OCI-LY3 (cell line): ENCODE measurements around the gene ZGRF1.
A peak's percentile ranks its signal among the peaks of the same experiment; 100 is the strongest.

Experiments
- H2AFZ ChIP-seq: fragments of 200-600, 300-600 bp; shearing (Covaris generic); 2 replicates; pipeline ENCODE4 v1.6.0; 2014; ENCODE audit warnings: antibody characterized with exemption, low read depth, low read length
- H3K27ac ChIP-seq: fragments of 200-600, 300-600 bp; sonication (generic); 2 replicates; pipeline ENCODE4 v1.5.1; 2014; ENCODE audit warnings: mild to moderate bottlenecking, low read length, moderate library complexity, mixed read lengths
- H3K27me3 ChIP-seq: fragments of 200-600, 300-600 bp; sonication (generic); 2 replicates; pipeline ENCODE4 v1.6.1; 2014; ENCODE audit warnings: low read depth, low read length, mixed read lengths
- H3K36me3 ChIP-seq: fragments of 200-600, 300-600 bp; sonication (generic); replicated peaks from 2 replicates; pipeline ENCODE3; 2014; ENCODE audit warnings: low read depth, low read length, mixed read lengths
- H3K4me1 ChIP-seq: fragments of 300-600, 200-600 bp; sonication (generic); 2 replicates; pipeline ENCODE4 v1.6.1; 2014; ENCODE audit warnings: low read length, mixed read lengths
- H3K4me2 ChIP-seq: fragments of 200-600, 300-600 bp; sonication (generic); 2 replicates; pipeline ENCODE4 v1.6.1; 2014; ENCODE audit warnings: low read length, mixed read lengths
- H3K4me3 ChIP-seq: fragments of 300-600, 200-600 bp; sonication (generic); 2 replicates; pipeline ENCODE4 v1.5.1; 2014; ENCODE audit warnings: antibody characterized with exemption, mild to moderate bottlenecking, low read length, moderate library complexity
- H3K79me2 ChIP-seq: fragments of 300-600, 200-600 bp; shearing (Covaris generic); 2 replicates; pipeline ENCODE4 v1.6.1; 2014; ENCODE audit warnings: mild to moderate bottlenecking, low read length, mixed read lengths
- H3K9ac ChIP-seq: fragments of 300-600, 200-600 bp; shearing (Covaris generic); 2 replicates; pipeline ENCODE4 v1.6.0; 2014; ENCODE audit warnings: mild to moderate bottlenecking, low read length, moderate library complexity
- H3K9me3 ChIP-seq: fragments of 200-600, 300-600 bp; shearing (Covaris generic); 2 replicates; pipeline ENCODE4 v1.6.1; 2014; ENCODE audit warnings: low read length, mixed read lengths; ENCODE audit not compliant: insufficient read depth
- H4K20me1 ChIP-seq: fragments of 200-600, 300-600 bp; sonication (generic); 2 replicates; pipeline ENCODE4 v1.6.1; 2016; ENCODE audit warnings: low read length, mixed read lengths; ENCODE audit not compliant: insufficient read depth
- EZH2phosphoT487 ChIP-seq: fragments of 200-600 bp; shearing (Covaris generic); IDR thresholded peaks from 2 replicates; pipeline ENCODE4 v1.6.1; 2018; ENCODE audit warnings: antibody characterized with exemption, mixed run types, low read depth
- TF ChIP-seq, protein P1 (sequence below): fragments of 200-600, 300-600 bp; sonication (generic); IDR thresholded peaks from 2 replicates; pipeline ENCODE4 v1.5.1; 2014; ENCODE audit warnings: antibody characterized with exemption, low read length, low read depth

ZGRF1 gene

DNA sequence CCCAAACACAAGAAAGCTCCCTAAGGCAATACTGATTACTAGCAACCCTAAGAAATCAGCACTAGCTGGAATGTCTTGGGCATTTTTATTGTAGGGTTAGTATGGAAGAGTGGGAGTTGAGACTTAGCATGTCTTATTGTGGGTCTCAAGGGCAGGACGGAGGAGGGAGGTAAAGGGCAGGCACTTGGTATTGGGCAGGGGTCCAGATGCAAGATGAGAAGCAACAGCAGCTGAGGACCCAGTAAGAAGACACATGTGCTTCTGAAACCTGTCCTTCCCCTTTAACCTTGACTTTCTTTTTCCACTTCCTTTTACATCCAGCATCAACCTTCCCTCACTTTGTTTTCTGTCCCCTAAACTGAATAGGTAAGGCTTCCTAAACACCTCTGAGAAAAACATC, 37.7 kb upstream of the ZGRF1 start:
- no peak overlapping the region for H3K4me3 ChIP-seq
- H3K27me3 ChIP-seq = no peaks in the 10 kb centered on the region
- no peak overlapping the region for H3K27ac ChIP-seq
- TF ChIP-seq EZH2phosphoT487 = no peak
- TF ChIP-seq, protein P1, sequence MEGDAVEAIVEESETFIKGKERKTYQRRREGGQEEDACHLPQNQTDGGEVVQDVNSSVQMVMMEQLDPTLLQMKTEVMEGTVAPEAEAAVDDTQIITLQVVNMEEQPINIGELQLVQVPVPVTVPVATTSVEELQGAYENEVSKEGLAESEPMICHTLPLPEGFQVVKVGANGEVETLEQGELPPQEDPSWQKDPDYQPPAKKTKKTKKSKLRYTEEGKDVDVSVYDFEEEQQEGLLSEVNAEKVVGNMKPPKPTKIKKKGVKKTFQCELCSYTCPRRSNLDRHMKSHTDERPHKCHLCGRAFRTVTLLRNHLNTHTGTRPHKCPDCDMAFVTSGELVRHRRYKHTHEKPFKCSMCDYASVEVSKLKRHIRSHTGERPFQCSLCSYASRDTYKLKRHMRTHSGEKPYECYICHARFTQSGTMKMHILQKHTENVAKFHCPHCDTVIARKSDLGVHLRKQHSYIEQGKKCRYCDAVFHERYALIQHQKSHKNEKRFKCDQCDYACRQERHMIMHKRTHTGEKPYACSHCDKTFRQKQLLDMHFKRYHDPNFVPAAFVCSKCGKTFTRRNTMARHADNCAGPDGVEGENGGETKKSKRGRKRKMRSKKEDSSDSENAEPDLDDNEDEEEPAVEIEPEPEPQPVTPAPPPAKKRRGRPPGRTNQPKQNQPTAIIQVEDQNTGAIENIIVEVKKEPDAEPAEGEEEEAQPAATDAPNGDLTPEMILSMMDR = no peak
- H3K4me2 ChIP-seq = peak overlapping the region; percentile 36
- no peaks in the 10 kb centered on the region for H3K36me3 ChIP-seq
- H3K9ac ChIP-seq = no peak overlapping the region
- no peaks in the 10 kb centered on the region for H3K79me2 ChIP-seq
- H3K9me3 ChIP-seq = no peaks in the 10 kb centered on the region
- H2AFZ ChIP-seq = no peak overlapping the region
- H3K4me1 ChIP-seq = peaks cover 12% of the 10 kb centered on the region
- no peaks in the 10 kb centered on the region for H4K20me1 ChIP-seq

DNA sequence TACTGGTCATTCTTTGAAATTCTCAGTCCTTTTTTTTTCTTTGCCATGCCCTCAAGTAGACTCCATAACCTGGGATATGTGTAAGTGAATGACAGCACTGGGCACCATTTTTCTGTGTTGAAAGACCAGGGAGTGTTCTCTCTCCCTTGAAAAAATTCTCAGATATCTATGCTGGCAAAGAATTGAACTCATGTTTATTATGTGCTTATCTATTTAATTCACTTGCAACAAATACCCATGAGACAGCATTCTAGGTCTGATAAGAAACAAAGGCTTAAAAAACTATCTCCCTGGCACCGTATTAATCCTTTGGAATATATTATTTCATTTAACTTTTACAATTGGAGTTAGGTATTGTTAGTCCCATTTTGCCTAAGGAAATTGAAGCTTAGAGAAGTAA, 37.0 kb upstream of the ZGRF1 start:
- Histone ChIP-seq H2AFZ (no peak overlapping the region), H3K36me3 (no peaks in the 10 kb centered on the region), H3K4me3 (no peak overlapping the region), H4K20me1 (no peaks in the 10 kb centered on the region), H3K9ac (no peak overlapping the region), H3K27me3 (no peaks in the 10 kb centered on the region), H3K4me1 (peaks cover 12% of the 10 kb centered on the region), H3K9me3 (no peaks in the 10 kb centered on the region), H3K4me2 (no peak overlapping the region), H3K27ac (no peak overlapping the region), H3K79me2 (no peaks in the 10 kb centered on the region)
- no peak for TF ChIP-seq EZH2phosphoT487
- TF ChIP-seq, protein P1 = no peak

DNA sequence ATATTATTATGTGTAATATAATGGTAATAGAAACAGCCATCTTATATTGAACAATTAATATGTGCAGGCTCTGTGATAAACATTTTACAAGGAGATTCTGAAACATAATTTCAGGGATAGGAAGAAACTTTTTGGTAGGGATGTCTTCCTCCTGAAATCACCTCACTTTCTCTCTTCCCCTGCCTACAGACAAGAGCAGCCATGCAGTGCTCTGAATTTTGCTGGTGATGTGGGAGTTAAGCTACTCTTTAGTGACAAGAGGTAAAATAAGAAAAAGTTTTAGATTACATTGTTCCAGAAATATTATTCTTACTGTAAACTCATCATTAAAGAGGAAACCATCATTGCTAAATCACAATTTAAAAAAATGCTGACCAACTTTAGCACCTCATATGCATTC, 36.4 kb upstream of the ZGRF1 start:
- Histone ChIP-seq H3K27me3 (no peaks in the 10 kb centered on the region), H3K36me3 (no peaks in the 10 kb centered on the region), H3K4me2 (no peak overlapping the region), H2AFZ (no peak overlapping the region), H3K9me3 (no peaks in the 10 kb centered on the region), H3K4me1 (peaks cover 12% of the 10 kb centered on the region), H3K27ac (no peak overlapping the region), H4K20me1 (no peaks in the 10 kb centered on the region), H3K4me3 (no peak overlapping the region), H3K9ac (no peak overlapping the region), H3K79me2 (no peaks in the 10 kb centered on the region)
- no peak for TF ChIP-seq EZH2phosphoT487
- TF ChIP-seq, protein P1 = no peak

DNA sequence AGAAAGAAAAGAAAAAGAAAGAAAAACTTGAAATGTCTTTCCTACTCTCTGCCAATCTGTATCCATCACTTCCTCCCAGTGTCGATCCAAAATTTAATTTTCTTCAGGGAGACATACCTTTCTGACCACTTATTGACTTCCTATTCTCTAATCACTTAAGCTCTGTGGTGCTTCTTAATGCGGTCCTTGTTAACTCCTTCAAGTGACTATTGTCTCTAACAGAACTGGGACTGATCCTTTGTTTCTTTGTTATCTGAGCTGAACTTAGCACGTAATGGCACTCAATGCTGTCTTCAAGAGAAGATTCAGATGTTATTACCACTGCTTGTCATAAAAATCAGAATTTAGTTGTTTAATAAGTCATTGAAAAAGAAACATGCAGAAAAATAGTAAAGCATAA, 31.4 kb upstream of the ZGRF1 start:
- H3K4me1 ChIP-seq = no peaks in the 10 kb centered on the region
- H3K27me3 ChIP-seq = no peaks in the 10 kb centered on the region
- no peaks in the 10 kb centered on the region for H4K20me1 ChIP-seq
- H2AFZ ChIP-seq = no peak overlapping the region
- no peak overlapping the region for H3K4me3 ChIP-seq
- TF ChIP-seq EZH2phosphoT487 = no peak
- TF ChIP-seq, protein P1 = no peak
- no peak overlapping the region for H3K27ac ChIP-seq
- H3K79me2 ChIP-seq = no peaks in the 10 kb centered on the region
- no peak overlapping the region for H3K4me2 ChIP-seq
- H3K9ac ChIP-seq = no peak overlapping the region
- no peaks in the 10 kb centered on the region for H3K36me3 ChIP-seq
- H3K9me3 ChIP-seq = no peaks in the 10 kb centered on the region
